Ovary (tissue), 3 donors: ENCODE results near the gene SOHLH2.

Source experiments
- CTCF ChIP-seq, 3 donors: fragments of 450-650 bp in 2 of 3; fragments of 200-600 bp in 1 of 3; IDR thresholded peaks; one replicate each; pipeline versions ENCODE4 v1.5.1 to v1.8.0; 2016 to 2022; ENCODE audit warnings: antibody characterized with exemption in 3 of 3, mild to moderate bottlenecking in 1 of 3
- EP300 ChIP-seq: sonication (generic); formaldehyde crosslinking; IDR thresholded peaks from one replicate; pipeline ENCODE4 v1.6.1; 2017; ENCODE audit warnings: antibody characterized with exemption
- POLR2A ChIP-seq: fragments of 450-650 bp; IDR thresholded peaks from one replicate; pipeline ENCODE4 v1.6.1; 2017; ENCODE audit warnings: antibody characterized with exemption, mild to moderate bottlenecking, moderate library complexity
- donor health status: DM: no; HTN: no; CAD: no.

- TF ChIP-seq CTCF (IDR thresholded peaks at IDR 0.05) (no peak), POLR2A (no peak), EP300 (no peak)
Measured at GRCh38 chr13:36192166-36192565, 22.2 kb downstream of the SOHLH2 start.
